Peyer's patch (tissue), 4 donors: Measurements from ENCODE around the gene ARHGEF39. TPM values are rescaled to one million over a fixed set of nuclear protein-coding genes. Genes with fewer than 3 reads are reported as not detected.

Experiments
- DNase-seq, 3 donors: peaks; one replicate each; pipeline ENCODE4 v3.0.0-alpha.2; 2017 to 2019
- H3K27ac ChIP-seq, 4 donors: fragments of 200-600 bp; sonication (generic); one replicate each; pipeline ENCODE4 v1.5.1; 2016 to 2019
- H3K27me3 ChIP-seq, 2 donors: fragments of 200-600 bp; sonication (generic); one replicate each; pipeline ENCODE4 v1.5.1; 2019
- H3K36me3 ChIP-seq, 3 donors: fragments of 200-600 bp; sonication (generic); one replicate each; pipeline ENCODE4 v1.5.1; 2016 to 2019
- H3K4me1 ChIP-seq, 4 donors: fragments of 200-600 bp; sonication (generic); one replicate each; pipeline ENCODE4 v1.5.1; 2016 to 2019
- H3K4me3 ChIP-seq, 4 donors: fragments of 200-600 bp; sonication (generic); 1 replicate in 3 of 4; 2 replicates in 1 of 4; pipeline ENCODE4 v1.5.1; 2016 to 2019; ENCODE audit warnings: mild to moderate bottlenecking in 1 of 4
- H3K9me3 ChIP-seq, 4 donors: fragments of 200-600 bp; sonication (generic); one replicate each; pipeline ENCODE4 v1.5.1; 2016 to 2019; ENCODE audit warnings: mild to moderate bottlenecking in 1 of 4
- CTCF ChIP-seq, 6 experiments: fragments of 450-650 bp in 4 of 6; fragments of 200-600 bp in 2 of 6; sonication (generic) in 1 of 6; IDR thresholded peaks; one replicate each; pipeline ENCODE4 v1.5.1; 2017 to 2019; ENCODE audit warnings: antibody characterized with exemption in 6 of 6, mild to moderate bottlenecking in 3 of 6, moderate library complexity in 1 of 6
- POLR2A ChIP-seq, 2 donors: fragments of 450-650 bp; IDR thresholded peaks; one replicate each; pipeline ENCODE4 v1.5.1; 2017; ENCODE audit warnings: antibody characterized with exemption in 2 of 2, mild to moderate bottlenecking in 2 of 2, moderate library complexity in 2 of 2
- total RNA-seq, 4 donors: library from RNA; depleted of rRNA; stranded (reverse); fragments of >200 nt; gene quantifications; one replicate each; pipeline ENCODE4 v1.1.0, GENCODE V29; 2016

ARHGEF39 gene
- total RNA-seq, 4 donors from 2014 or later, result 1.9 to 19.8 (median 4.8) TPM

GRCh38 chr9:35653611-35654010, 11.4 kb downstream of the ARHGEF39 start:
- Histone ChIP-seq H3K27me3 (no peaks in the 10 kb centered on the region), H3K27ac (no peak overlapping the region)
- no peak for TF ChIP-seq CTCF (IDR thresholded peaks at IDR 0.05)
- no peak for TF ChIP-seq POLR2A (IDR thresholded peaks at IDR 0.05)

GRCh38 chr9:35652829-35653209, 12.2 kb downstream of the ARHGEF39 start:
- no peaks in the 10 kb centered on the region for H3K36me3 ChIP-seq
- H3K9me3 ChIP-seq, result no peaks in the 10 kb centered on the region
- H3K27me3 ChIP-seq, result no peaks in the 10 kb centered on the region
- DNase-seq, result peak in 2 of 3 donors; percentile 44 to 51
- peak overlapping the region; percentile 4 to 80 (median 50) for H3K27ac ChIP-seq
- H3K4me1 ChIP-seq, result peaks cover 0 to 17% (median 7%) of the 10 kb centered on the region in 4 donors
- H3K4me3 ChIP-seq, result no peak overlapping the region
- TF ChIP-seq POLR2A (IDR thresholded peaks at IDR 0.05), result no peak
- no peak for TF ChIP-seq CTCF (IDR thresholded peaks at IDR 0.05)

More at GRCh38 chr9:35653611-35654010, 11.4 kb downstream of the ARHGEF39 start:
- Histone ChIP-seq H3K9me3 (no peaks in the 10 kb centered on the region), H3K4me3 (no peak overlapping the region), H3K4me1 (peaks cover 0 to 17% (median 4%) of the 10 kb centered on the region in 4 donors), H3K36me3 (no peaks in the 10 kb centered on the region)
- DNase-seq, result peak in 1 of 3 donors; percentile 34

GRCh38 chr9:35651956-35652828, 12.8 kb downstream of the ARHGEF39 start:
- DNase-seq, result peak in 2 of 3 donors; percentile 48 to 51
- no peaks in the 10 kb centered on the region for H3K36me3 ChIP-seq
- H3K27me3 ChIP-seq, result no peaks in the 10 kb centered on the region
- H3K9me3 ChIP-seq, result no peaks in the 10 kb centered on the region
- TF ChIP-seq CTCF (IDR thresholded peaks at IDR 0.05) (no peak), POLR2A (IDR thresholded peaks at IDR 0.05) (no peak)
- H3K4me1 ChIP-seq, result peaks cover 0 to 23% (median 7%) of the 10 kb centered on the region in 4 donors
- no peak overlapping the region for H3K4me3 ChIP-seq
- peak overlapping the region; percentile 23 to 96 (median 72) for H3K27ac ChIP-seq

- DNase-seq, result peak in 2 of 3 donors; percentile 76 to 78
- H3K27me3 ChIP-seq, result no peaks in the 10 kb centered on the region
- H3K27ac ChIP-seq, result peak within 1 kb of the TSS; percentile 48 to 96 (median 71)
- H3K36me3 ChIP-seq, result no peaks in the 10 kb centered on the region
- H3K4me3 ChIP-seq, result peak within 1 kb of the TSS; percentile 32 to 66 (median 38)
- no peaks in the 10 kb centered on the region for H3K9me3 ChIP-seq
- H3K4me1 ChIP-seq, result peaks cover 0 to 30% (median 10%) of the 10 kb centered on the region in 4 donors
- TF ChIP-seq POLR2A (IDR thresholded peaks at IDR 0.05) (no peak), CTCF (IDR thresholded peaks at IDR 0.05) (no peak)
Measured at GRCh38 chr9:35650341-35651158, 14.4 kb downstream of the ARHGEF39 start, which contains the start of gene SIT1. SIT1 (minus strand) TSS chr9:35650931; CDS start chr9:35650853, 78 bp downstream.
